ENCODE data around the gene SOX6. TPM values are rescaled to one million over a fixed set of nuclear protein-coding genes. Genes with fewer than 3 reads are reported as not detected.

The SOX6 gene
- total RNA-seq, 4 donors from 2014 or later: 3.1 to 12.6 (median 7.6) TPM

DNA sequence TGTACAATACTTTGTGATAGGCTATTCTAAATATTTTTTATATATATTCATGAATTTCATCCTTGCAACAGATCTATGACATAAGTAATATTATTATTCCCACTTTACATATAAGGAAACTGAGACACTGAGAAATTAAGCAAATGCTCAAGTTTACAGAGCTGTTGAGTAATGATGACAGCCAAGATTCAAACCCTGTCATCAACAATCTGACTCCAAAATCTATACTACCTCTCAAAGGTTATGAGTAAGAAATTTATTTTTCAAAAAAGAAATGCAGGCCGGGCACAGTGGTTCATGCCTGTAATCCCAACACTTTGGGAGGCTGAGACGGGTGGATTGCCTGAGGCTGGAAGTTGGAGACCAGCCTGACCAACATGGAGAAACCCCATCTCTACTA, 22.6 kb upstream of the SOX6 start:
- TF ChIP-seq CTCF (IDR thresholded peaks at IDR 0.05; ENCODE audit: low read depth): no peak

DNA sequence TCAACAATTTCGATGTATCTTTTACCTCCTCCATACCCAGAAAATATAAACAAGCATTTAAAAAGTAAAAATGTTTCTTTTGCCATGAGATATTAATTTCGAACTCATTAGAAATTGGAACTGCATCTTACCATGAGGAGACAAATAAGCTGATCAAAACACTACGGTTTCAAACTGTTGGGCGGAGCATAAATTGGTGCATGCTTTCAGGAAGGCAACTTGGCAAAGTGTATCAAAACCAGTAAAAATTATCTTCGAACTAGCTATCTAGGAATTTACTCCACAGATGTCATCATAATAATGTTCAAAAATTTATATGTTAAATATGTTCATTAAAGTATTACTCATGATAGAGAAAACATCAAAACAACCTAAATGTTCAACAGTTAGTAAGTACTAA, 21.4 kb upstream of the SOX6 start:
- TF ChIP-seq CTCF (IDR thresholded peaks at IDR 0.05; ENCODE audit: low read depth): no peak

DNA sequence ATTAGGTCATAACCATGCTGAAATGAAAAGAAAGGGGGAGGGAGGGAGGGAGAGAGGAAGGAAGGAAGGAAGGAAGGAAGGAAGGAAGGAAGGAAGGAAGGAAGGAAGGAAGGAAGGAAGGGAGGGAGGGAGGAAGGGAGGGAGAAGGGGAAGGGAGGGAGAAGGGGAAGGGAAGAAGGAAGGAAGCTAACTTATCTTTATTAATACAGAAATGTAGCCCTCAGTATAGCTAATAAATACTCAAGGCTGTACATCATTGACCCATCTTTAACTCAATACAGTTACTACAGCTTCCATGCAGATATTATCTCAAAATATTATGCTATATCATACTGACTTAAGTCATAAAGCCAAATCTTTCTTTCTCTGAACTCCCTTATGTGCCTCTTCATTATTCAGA, 17.4 kb upstream of the SOX6 start:
- TF ChIP-seq CTCF (IDR thresholded peaks at IDR 0.05; ENCODE audit: low read depth): no peak

DNA sequence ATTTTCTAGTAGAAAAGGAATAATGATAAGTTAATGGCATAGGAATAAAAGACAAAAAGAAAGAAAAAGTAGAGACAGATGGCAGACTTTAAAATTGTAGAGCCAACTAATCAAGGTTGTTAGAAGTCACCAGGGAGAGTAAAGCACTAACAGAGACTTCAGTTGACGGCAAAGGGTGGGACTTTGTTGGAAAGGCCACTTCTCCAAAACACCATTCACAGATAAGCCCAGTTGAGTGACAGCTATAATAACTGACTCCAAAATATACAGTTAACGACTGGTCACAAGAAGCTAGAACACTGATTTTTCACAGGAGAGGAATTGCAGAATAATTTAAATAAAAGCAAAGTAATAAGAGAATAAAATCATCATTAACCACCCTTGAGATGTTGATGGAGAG, 16.0 kb upstream of the SOX6 start:
- TF ChIP-seq CTCF (IDR thresholded peaks at IDR 0.05; ENCODE audit: low read depth): no peak

DNA sequence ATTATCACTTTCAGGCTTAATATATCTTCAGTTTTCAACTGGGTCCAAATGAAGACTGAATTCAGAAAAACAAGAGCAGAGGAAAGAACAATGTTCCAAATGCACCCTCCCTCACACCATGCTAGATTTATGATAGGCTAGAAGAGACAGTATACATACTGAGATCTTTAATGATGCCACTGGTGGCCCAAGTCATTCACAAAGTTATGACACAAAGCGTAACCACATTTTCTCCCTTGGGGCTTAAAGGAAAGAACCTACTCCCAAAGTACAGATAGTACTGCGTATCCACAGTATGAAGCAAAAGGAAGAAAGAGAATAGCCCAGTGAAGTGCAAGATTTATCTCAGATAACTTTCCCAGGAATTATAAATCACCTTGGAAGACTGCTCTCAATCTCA, 10.9 kb upstream of the SOX6 start:
- TF ChIP-seq CTCF (IDR thresholded peaks at IDR 0.05; ENCODE audit: low read depth): no peak

DNA sequence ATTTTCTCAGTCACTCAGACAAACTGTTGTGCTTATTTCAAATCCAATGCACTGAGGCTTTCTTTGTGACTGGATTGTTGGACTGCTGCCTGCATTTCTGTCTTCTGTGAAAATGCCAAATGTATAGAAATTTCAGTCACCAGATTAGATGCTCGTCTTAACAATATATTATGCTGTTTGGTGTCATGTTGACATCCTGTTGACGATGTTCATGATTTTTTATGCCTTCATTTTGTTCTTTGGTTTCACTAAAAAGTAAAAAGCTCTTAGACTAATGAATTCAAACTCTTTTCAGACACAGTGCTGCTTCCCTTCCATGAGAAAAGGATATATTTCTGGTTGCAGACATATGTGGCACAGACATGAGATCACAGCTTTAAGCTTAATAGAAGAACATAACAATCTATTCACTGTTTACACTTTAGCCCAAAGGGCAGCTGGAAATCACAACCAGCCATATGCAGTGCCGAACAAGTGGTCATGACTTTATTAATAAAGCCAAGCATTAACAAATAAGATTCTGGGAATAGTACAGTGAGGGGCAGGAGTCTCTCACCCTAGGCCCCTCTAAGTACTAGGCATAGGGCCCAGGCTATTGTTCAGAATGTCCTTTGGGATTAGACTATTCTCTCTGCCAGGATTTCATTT, 9.4 kb upstream of the SOX6 start:
- no peak for TF ChIP-seq CTCF (IDR thresholded peaks at IDR 0.05; ENCODE audit: low read depth)

GRCh38 chr11:16364254-16364653, 7.9 kb upstream of the SOX6 start:
- no peak for TF ChIP-seq CTCF (IDR thresholded peaks at IDR 0.05; ENCODE audit: low read depth)
